Glutamatergic neuron (in vitro differentiated cells): Measurements from ENCODE around the gene RNU7-1. TPM values are rescaled to one million over a fixed set of nuclear protein-coding genes. Genes with fewer than 3 reads are reported as not detected.

Experiments used
- DNase-seq: peaks from one replicate; pipeline ENCODE4 v3.0.0; 2022
- H3K27ac Mint-ChIP-seq: one replicate; pipeline ENCODE4 v1.8.0; 2020; ENCODE audit warnings: mild to moderate bottlenecking, mixed read lengths, inconsistent platforms; ENCODE audit not compliant: unreplicated experiment
- H3K27me3 Mint-ChIP-seq: one replicate; pipeline ENCODE4 v1.8.0; 2020; ENCODE audit warnings: mild to moderate bottlenecking, moderate library complexity, mixed read lengths, inconsistent platforms; ENCODE audit not compliant: unreplicated experiment
- H3K36me3 Mint-ChIP-seq: one replicate; pipeline ENCODE4 v1.8.0; 2020; ENCODE audit warnings: mild to moderate bottlenecking, mixed read lengths, inconsistent platforms; ENCODE audit not compliant: unreplicated experiment
- H3K4me1 Mint-ChIP-seq: one replicate; pipeline ENCODE4 v1.8.0; 2020; ENCODE audit warnings: mild to moderate bottlenecking, low read depth, mixed read lengths, inconsistent platforms; ENCODE audit not compliant: unreplicated experiment
- H3K4me3 Mint-ChIP-seq: one replicate; pipeline ENCODE4 v1.8.0; 2020; ENCODE audit warnings: mild to moderate bottlenecking, mixed read lengths, inconsistent platforms; ENCODE audit not compliant: unreplicated experiment
- H3K9me3 Mint-ChIP-seq: one replicate; pipeline ENCODE4 v1.8.0; 2020; ENCODE audit warnings: mild to moderate bottlenecking, moderate library complexity, mixed read lengths, inconsistent platforms; ENCODE audit not compliant: unreplicated experiment
- total RNA-seq: library from RNA; stranded (reverse); fragmentation: NEBNext Ultra II Directional; extraction: Animal tissue kit (Norgen Biotek cat#: 25700); gene quantifications from one replicate; pipeline ENCODE4 v1.2.1, GENCODE V29; 2021; ENCODE audit not compliant: unreplicated experiment
- TF ChIP-seq, protein P1 (sequence below): fragments of 200-600 bp; sonication (generic); IDR thresholded peaks from one replicate; pipeline ENCODE4 v1.5.0; 2021; ENCODE audit not compliant: partially characterized antibody, unreplicated experiment

RNU7-1 gene
- total RNA-seq, 1 donor from 2014 or later = not detected

DNA sequence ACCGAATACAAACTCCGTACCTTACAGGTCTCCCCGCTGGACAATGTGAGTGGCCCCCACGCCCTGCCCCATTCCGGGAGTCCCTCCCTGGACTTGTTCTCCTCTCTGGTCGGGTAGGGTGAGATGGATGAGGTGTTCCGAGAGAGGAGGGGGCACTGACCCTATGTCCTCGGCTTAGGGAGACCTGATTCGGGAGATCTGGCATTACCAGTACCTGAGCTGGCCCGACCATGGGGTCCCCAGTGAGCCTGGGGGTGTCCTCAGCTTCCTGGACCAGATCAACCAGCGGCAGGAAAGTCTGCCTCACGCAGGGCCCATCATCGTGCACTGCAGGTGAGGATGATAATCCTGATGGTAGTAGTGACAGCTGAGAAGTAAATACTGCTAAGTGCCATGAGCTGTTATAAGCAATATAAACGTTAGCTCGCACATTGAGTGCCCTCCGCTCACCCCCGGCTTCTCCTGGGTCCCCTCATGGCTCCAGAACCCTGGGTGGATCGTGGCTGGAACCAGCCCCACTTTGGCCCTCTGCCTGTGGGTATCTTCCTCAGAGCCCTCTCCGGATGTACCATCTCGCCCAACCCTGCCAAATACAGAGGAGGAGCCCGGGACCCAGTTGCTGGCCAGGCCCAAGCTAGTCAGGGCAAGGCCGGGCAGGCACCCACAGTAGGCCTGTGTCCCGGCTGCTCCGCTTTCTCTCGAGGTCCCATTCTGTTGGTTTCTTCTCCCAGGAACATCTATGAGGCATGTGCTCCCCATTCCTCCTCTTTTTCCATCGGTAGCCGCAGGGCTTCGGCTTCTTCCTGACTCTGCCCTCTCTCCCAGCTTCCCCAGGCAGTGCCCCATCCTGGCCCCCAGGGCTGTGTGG lies 14.4 kb downstream of the RNU7-1 start:
- Mint-ChIP-seq H3K4me3 (no peak overlapping the region), H3K27ac (peak overlapping the region; percentile 12), H3K36me3 (no peaks in the 10 kb centered on the region), H3K9me3 (peaks cover 9% of the 10 kb centered on the region), H3K27me3 (peaks cover 10% of the 10 kb centered on the region), H3K4me1 (peaks cover 3% of the 10 kb centered on the region)
- TF ChIP-seq, protein P1, sequence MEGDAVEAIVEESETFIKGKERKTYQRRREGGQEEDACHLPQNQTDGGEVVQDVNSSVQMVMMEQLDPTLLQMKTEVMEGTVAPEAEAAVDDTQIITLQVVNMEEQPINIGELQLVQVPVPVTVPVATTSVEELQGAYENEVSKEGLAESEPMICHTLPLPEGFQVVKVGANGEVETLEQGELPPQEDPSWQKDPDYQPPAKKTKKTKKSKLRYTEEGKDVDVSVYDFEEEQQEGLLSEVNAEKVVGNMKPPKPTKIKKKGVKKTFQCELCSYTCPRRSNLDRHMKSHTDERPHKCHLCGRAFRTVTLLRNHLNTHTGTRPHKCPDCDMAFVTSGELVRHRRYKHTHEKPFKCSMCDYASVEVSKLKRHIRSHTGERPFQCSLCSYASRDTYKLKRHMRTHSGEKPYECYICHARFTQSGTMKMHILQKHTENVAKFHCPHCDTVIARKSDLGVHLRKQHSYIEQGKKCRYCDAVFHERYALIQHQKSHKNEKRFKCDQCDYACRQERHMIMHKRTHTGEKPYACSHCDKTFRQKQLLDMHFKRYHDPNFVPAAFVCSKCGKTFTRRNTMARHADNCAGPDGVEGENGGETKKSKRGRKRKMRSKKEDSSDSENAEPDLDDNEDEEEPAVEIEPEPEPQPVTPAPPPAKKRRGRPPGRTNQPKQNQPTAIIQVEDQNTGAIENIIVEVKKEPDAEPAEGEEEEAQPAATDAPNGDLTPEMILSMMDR = no peak
- DNase-seq = no peak

DNA sequence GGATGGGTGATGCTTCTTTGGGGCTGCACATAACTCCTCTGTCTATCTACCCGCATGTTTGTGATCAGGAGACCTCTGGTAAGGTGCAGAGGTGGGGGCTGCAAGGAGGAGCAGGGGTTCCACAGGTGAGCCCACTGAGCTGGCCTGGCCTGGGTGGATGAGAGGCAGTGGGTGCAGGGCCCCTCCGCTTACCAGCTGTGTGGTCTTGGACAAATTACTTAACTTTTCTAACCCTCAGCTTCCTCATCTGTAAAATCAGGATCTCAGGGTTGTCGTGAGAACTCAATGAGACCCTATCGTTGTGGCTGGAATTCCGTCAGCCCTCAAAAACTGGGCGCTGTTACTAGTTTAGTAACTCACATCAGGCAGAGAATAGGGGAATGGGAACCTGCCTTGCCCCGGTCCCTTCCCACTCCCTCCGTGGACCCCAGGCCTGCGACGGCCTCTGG lies 15.0 kb downstream of the RNU7-1 start:
- Mint-ChIP-seq H3K4me3 (no peak overlapping the region), H3K9me3 (peaks cover 9% of the 10 kb centered on the region), H3K36me3 (no peaks in the 10 kb centered on the region), H3K27ac (peak overlapping the region; percentile 12), H3K27me3 (peaks cover 10% of the 10 kb centered on the region), H3K4me1 (peaks cover 3% of the 10 kb centered on the region)
- no peak for DNase-seq
- TF ChIP-seq, protein P1 = no peak

DNA sequence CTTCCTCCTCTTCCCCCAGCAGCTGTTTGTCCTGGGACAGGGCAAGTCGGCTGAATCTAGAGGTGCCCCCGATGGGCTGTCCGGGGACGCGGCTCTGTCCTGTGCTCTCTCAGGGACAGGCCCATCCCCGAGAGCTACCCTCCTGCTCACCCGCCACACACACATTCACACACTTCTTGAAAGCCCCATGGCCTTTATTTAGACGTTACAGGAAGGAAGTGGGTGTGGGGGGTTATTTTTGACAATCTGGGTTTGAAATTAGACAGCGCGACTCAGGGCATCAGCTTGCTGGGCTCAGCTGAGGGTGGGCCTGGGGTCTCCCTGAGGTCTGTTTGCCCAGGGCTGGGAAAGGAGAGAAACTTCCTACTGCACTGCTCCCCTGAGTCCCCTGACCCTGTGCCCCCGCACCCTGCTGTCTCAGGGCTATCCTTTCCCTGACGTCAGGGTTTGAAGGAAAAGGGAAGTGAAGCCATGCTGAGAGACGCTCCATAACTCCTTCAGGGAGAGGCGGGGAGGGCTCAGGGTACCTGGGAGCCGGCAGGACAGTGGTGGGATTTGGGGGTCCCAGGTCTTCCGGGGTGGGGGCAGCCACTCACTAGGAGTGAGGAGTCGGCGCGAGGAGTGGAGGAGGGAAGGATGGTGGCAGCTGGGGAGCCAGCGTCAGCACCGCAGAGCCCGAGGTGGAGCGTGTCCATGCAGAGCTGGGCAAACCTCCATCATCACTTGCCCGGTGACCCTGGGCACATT lies 15.6 kb downstream of the RNU7-1 start:
- H3K4me1 Mint-ChIP-seq = peaks cover 3% of the 10 kb centered on the region
- peaks cover 10% of the 10 kb centered on the region for H3K27me3 Mint-ChIP-seq
- no peak overlapping the region for H3K27ac Mint-ChIP-seq
- no peak overlapping the region for H3K4me3 Mint-ChIP-seq
- peaks cover 9% of the 10 kb centered on the region for H3K9me3 Mint-ChIP-seq
- H3K36me3 Mint-ChIP-seq = no peaks in the 10 kb centered on the region
- TF ChIP-seq, protein P1 = no peak
- no peak for DNase-seq

DNA sequence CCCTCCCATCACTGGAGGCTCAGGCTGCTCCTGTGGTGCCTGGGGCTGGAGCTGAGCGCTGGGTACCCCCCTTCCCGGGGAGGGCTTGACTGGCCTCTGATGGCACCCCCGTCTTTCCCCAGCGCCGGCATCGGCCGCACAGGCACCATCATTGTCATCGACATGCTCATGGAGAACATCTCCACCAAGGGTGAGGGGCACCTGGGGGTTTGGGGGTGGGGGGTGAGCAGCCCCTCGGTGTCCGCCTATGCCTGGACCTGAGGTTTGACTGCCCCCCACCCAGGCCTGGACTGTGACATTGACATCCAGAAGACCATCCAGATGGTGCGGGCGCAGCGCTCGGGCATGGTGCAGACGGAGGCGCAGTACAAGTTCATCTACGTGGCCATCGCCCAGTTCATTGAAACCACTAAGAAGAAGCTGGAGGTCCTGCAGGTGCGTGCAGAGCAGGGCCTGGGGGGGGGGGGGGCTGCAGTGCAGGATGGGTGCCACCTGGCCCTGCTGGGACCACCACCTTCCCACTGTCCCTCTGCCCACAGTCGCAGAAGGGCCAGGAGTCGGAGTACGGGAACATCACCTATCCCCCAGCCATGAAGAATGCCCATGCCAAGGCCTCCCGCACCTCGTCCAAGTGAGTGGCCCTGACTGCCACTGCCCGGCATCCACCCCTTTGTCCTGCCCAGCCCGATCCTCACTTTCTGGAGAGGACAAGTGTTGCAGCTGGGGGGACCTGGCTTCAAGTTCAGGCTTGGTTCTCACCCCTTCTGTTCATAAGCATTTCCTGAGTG lies 16.4 kb downstream of the RNU7-1 start:
- H3K4me1 Mint-ChIP-seq = peaks cover 3% of the 10 kb centered on the region
- H3K36me3 Mint-ChIP-seq = no peaks in the 10 kb centered on the region
- peaks cover 9% of the 10 kb centered on the region for H3K9me3 Mint-ChIP-seq
- DNase-seq = no peak
- peaks cover 8% of the 10 kb centered on the region for H3K27me3 Mint-ChIP-seq
- no peak overlapping the region for H3K4me3 Mint-ChIP-seq
- TF ChIP-seq, protein P1 = no peak
- no peak overlapping the region for H3K27ac Mint-ChIP-seq
